Cerebellar cortex (tissue), 1 donor: ENCODE data around the gene MYO9A.

Source experiments
- DNase-seq: peaks from one replicate; pipeline ENCODE4 v3.0.0-alpha.2; 2015; ENCODE audit warnings: low spot score

MYO9A gene

DNA sequence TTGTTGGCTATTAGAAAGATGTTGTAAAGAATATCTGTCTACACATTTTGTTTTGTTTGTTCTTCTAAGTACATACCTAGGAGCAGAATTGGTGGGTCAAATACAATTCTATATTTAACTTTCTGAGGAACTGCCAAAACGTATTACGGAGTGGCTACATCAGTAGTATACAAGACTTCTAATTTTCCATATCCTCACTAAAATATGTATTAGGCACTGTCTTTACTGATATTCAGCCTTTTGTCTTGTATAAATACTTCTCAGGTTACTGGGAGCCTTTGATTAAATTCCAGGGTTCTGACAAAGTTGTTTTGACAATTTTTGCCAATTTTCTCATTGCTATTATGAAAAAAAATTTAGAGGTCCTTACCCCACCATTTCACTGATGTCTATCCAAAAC, 160.9 kb downstream of the MYO9A start:
- no peak for DNase-seq

DNA sequence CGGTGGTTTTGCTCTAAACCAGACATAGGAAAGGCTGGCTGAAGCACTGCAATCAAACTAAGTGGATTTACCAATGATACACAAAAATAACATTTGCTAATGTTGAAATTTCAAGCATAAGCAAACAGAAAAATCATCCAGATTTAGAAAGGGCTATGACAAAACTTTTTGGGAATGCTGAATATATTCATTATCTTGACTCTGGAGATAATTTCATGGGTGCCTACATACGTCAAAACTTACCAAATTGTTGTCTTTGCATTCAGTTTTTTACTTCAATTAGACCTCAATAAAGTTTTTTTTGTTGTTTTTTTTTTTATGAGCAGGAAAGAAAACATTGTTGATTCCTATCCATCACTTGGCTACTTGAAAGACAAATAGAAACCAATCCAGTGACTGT, 166.8 kb downstream of the MYO9A start:
- DNase-seq: no peak

GRCh38 chr15:71945012-71945411, 172.9 kb downstream of the MYO9A start:
- no peak for DNase-seq

DNA sequence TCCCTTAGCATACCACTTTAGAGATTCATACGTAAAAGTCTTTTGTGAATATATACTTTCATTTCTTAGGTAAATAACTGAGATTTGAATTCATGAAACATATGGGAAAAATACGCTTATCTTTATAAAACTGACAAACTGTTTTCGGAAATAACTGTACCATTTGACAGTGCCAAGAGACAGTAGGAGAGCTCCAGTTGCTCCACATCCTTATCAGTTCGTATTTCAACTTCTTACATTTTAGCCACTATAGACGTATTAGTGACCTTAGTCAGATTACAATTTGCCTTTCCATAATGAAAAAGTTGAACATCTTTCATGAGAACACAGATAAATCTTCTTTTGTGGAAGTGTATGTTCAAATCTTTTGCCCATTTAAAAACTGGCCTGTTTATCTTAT, 174.1 kb downstream of the MYO9A start:
- no peak for DNase-seq

DNA sequence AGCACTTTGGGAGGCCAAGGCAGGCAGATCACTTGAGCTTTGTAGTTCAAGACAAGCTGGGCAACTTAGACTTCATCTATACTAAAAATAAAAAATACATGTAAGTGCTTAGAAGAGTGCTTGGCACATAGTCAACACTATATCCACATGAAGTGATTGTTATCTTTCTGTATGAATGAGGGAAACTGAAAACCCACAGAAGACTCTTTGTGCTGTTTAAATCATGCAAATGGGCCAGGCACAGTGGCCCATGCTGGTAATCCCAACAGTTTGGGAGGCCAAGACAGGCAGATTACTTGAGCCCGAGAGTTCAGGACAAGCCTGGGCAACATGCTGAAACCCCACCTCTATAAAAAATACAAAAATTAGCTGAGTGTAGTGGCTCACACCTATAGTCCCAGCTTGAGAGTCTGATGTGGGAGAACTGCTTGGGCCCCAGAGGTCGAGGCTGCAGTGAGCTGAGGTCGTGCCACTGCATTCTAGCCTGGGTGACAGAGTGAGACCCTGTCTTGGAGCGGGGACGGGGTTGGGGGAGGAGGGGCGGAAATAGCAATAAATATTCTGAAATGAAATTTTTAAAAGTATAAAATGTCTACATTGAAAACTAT, 177.9 kb downstream of the MYO9A start:
- DNase-seq: no peak

- no peak for DNase-seq
Measured at GRCh38 chr15:71937650-71938311, 180.2 kb downstream of the MYO9A start.

- no peak for DNase-seq
Measured at GRCh38 chr15:71934446-71934845, 183.5 kb downstream of the MYO9A start.

GRCh38 chr15:71932689-71933088, 185.3 kb downstream of the MYO9A start:
- DNase-seq: no peak

- no peak for DNase-seq
Measured at GRCh38 chr15:71931261-71931660, 186.7 kb downstream of the MYO9A start.

GRCh38 chr15:71925145-71925544, 192.8 kb downstream of the MYO9A start:
- DNase-seq: no peak

GRCh38 chr15:71921191-71921590, 196.8 kb downstream of the MYO9A start:
- DNase-seq: no peak

GRCh38 chr15:71920573-71920972, 197.4 kb downstream of the MYO9A start:
- no peak for DNase-seq

- DNase-seq: no peak
Measured at GRCh38 chr15:71916834-71917233, 201.1 kb downstream of the MYO9A start.

- no peak for DNase-seq
Measured at GRCh38 chr15:71914092-71914491, 203.9 kb downstream of the MYO9A start.

DNA sequence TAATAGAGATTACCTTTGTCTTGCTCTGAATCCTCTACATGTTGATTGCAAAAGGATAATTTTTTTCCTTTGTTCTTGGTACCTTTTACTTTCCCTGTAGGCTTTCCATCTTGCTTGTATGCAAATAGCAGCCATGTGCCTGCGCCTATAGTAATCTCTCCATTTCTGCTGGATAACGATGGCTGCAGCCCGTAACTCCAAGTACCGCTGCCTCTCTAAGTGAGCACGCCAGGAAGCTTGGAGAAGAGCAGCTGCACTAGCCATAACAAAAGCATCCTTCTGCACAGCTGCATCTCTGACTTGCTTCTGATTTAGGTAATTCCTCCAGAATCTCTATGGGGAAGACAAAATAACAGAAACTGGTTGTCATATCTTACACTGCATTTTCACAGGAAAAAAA, 218.3 kb downstream of the MYO9A start:
- DNase-seq: no peak

DNA sequence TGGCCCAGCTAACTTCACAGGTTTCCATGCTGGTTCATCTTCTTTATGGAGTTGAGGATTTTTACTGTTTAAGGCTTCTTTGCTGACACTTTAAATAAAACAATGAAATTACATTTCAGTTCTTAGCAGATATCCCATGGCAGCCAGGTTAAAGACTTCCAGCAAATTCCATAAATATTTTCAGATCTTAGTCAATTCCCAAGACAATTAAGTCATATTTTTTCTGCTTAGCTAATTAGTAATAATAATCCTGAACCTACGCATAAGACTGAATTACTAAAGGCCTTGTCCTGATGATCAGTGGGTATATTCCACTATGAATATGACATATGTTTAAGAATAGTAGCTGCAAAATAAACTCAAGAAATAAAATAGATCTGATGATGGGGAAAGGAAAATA, 224.3 kb downstream of the MYO9A start:
- DNase-seq: no peak

DNA sequence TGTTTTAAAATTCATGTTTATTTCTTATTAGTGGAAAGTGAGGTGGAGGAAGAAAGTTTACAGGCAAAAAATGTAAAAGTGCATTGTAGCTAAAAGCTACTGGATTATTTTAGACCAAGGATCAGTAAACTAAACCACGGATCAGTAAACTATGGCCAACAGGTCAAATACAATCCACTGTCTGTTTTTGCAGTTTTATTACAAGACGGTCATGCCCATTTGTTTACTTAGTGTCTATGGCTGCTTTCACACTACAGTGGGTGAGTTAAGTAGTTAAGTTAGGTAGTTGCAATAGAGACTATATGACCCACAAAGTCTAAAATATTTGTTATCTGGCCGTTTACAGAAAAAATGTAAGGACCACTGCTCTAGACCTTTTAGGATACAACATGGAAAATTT, 225.6 kb downstream of the MYO9A start:
- no peak for DNase-seq

DNA sequence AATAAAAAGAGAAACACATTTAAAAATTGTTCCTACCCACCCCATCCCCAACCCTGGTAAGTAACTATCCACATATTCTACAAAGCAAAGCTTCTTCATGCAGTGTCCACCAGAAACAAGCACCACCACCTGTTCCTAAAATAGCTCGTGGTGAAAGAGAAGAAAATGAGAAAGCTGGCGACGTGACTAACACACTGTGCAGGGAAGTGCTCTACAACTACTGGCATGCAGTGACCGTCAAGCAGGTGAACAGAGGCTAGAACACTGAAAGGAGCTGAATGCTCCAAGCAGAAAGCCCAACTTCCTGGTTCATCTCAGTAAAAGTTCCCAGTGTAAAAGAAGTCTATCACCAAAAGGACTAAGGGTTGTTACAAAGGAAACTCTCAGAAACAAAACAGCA, 226.9 kb downstream of the MYO9A start:
- peak; percentile 34 for DNase-seq

GRCh38 chr15:71889947-71890346, 228.0 kb downstream of the MYO9A start:
- no peak for DNase-seq

GRCh38 chr15:71889385-71889784, 228.6 kb downstream of the MYO9A start:
- DNase-seq: no peak

- DNase-seq: no peak
Measured at GRCh38 chr15:71888797-71889196, 229.2 kb downstream of the MYO9A start.

GRCh38 chr15:71885390-71885789, 232.6 kb downstream of the MYO9A start:
- DNase-seq: no peak

DNA sequence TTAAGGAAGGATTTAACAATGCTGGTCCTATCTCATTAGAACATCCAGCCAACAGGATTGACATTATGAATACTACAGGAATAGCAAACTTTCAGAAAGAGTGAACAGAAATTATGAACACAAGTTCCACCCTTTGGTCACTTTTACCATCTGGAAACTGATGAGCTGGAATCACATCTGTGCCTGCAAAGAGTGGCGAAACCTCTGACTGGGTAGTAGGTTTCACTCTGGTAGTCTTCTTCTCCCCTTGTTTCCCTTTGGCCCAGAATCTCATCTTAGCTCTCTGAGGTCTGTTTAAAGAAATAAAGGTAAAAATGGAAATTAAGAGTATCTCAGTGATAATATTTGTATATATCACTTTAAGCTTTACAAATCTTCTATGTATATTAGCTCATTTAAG, 234.5 kb downstream of the MYO9A start:
- DNase-seq: no peak

DNA sequence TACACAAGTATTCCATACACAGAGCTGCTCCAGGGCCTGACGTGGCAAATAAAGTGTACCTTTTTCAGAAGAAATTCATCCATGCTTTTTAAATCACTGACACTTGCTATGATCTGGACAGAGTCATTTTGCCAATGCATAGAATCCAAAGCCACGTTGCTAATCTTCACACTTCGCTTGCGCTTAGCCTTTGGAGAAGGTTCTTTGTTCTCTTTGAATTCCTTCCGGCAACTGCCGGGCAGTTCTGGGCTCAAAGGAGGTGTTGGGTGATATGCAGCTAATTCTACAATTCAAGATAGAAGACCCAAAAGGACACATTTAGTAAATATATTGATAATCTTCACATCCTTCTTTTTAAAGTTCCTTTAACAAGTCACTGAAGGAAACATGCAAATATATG, 237.7 kb downstream of the MYO9A start:
- DNase-seq: no peak
